H1 (cell line): ENCODE data around the gene S1PR2.

ENCODE experiments used
- CEBPB ChIP-seq: IDR thresholded peaks from 2 replicates; pipeline ENCODE4 v1.6.1; 2012; ENCODE audit warnings: low read depth, low read length
- EP300 ChIP-seq, 2 experiments: IDR thresholded peaks; 1 replicate in 1 of 2; 2 replicates in 1 of 2; pipeline ENCODE4 v1.6.1; 2011 to 2012; ENCODE audit warnings: low read depth in 2 of 2, low read length in 2 of 2, mild to moderate bottlenecking in 2 of 2, borderline replicate concordance in 1 of 2, inconsistent platforms in 1 of 2, moderate library complexity in 1 of 2
- FOSL1 ChIP-seq: IDR thresholded peaks from 2 replicates; pipeline ENCODE4 v1.6.1; 2011; ENCODE audit warnings: mild to moderate bottlenecking, low read depth, low read length, moderate library complexity; ENCODE audit not compliant: insufficient read depth
- JUND ChIP-seq: IDR thresholded peaks from 2 replicates; pipeline ENCODE4 v1.6.1; 2011; ENCODE audit warnings: mild to moderate bottlenecking, improper control_type of control experiment, low read length
- KDM1A ChIP-seq: fragments of 200-600, 300-600 bp; sonication (generic); IDR thresholded peaks from 2 replicates; pipeline ENCODE4 v1.7.1; 2016; ENCODE audit warnings: mild to moderate bottlenecking, low read length, borderline replicate concordance
- RFX5 ChIP-seq: IDR thresholded peaks from 2 replicates; pipeline ENCODE4 v1.6.1; 2011; ENCODE audit warnings: low read depth, low read length, improper control_type of control experiment, borderline replicate concordance
- TAF7 ChIP-seq: optimal IDR thresholded peaks from 2 replicates; pipeline ENCODE3; 2011; ENCODE audit warnings: low read depth, mild to moderate bottlenecking, inconsistent platforms, low read length, moderate library complexity, borderline replicate concordance

- TF ChIP-seq FOSL1 = no peak
- TF ChIP-seq TAF7 = no peak
- TF ChIP-seq RFX5 = no peak
- TF ChIP-seq KDM1A = no peak
- TF ChIP-seq JUND = no peak
- TF ChIP-seq EP300 (IDR thresholded peaks at IDR 0.05; ENCODE audit: borderline replicate concordance in 1 of 2, low read depth in 2 of 2, low read length in 2 of 2) = no peak
- no peak for TF ChIP-seq CEBPB
Observed at GRCh38 chr19:10180459-10180858, 50.7 kb downstream of the S1PR2 start.
